Colon (tissue), 2 donors: ENCODE data around the gene SLC23A2.

Source experiments
- FAIRE-seq: peaks from 2 replicates; lab custom pipeline; 2012; peaks lifted over from hg19 to GRCh38; lab: Jason Lieb, UNC
- donor health status: control.
- donor health status: control.

The SLC23A2 gene

GRCh38 chr20:4844751-4845465 lies 156.4 kb downstream of the SLC23A2 start:
- FAIRE-seq: no peak

- no peak for FAIRE-seq
Measured at GRCh38 chr20:4844325-4844724, 157.0 kb downstream of the SLC23A2 start.

GRCh38 chr20:4840801-4841200 lies 160.5 kb downstream of the SLC23A2 start:
- no peak for FAIRE-seq

GRCh38 chr20:4838526-4838925 lies 162.8 kb downstream of the SLC23A2 start:
- FAIRE-seq: no peak

GRCh38 chr20:4837760-4838159 lies 163.6 kb downstream of the SLC23A2 start:
- no peak for FAIRE-seq

- FAIRE-seq: no peak
Measured at GRCh38 chr20:4836935-4837334, 164.4 kb downstream of the SLC23A2 start.

GRCh38 chr20:4836473-4836872 lies 164.8 kb downstream of the SLC23A2 start:
- FAIRE-seq: no peak

GRCh38 chr20:4835244-4836177 lies 165.8 kb downstream of the SLC23A2 start:
- no peak for FAIRE-seq

GRCh38 chr20:4833074-4833728 lies 168.1 kb downstream of the SLC23A2 start:
- FAIRE-seq: no peak

GRCh38 chr20:4832469-4832868 lies 168.8 kb downstream of the SLC23A2 start:
- no peak for FAIRE-seq

- no peak for FAIRE-seq
Measured at GRCh38 chr20:4830696-4831095, 170.6 kb downstream of the SLC23A2 start.

- no peak for FAIRE-seq
Measured at GRCh38 chr20:4830259-4830658, 171.1 kb downstream of the SLC23A2 start.

GRCh38 chr20:4829514-4830215 lies 171.6 kb downstream of the SLC23A2 start:
- no peak for FAIRE-seq

- no peak for FAIRE-seq
Measured at GRCh38 chr20:4828830-4829513, 172.3 kb downstream of the SLC23A2 start.

GRCh38 chr20:4821590-4821989 lies 179.7 kb downstream of the SLC23A2 start:
- FAIRE-seq: no peak

GRCh38 chr20:4820806-4821518 lies 180.3 kb downstream of the SLC23A2 start:
- FAIRE-seq: no peak

- no peak for FAIRE-seq
Measured at GRCh38 chr20:4819901-4820300, 181.4 kb downstream of the SLC23A2 start.

GRCh38 chr20:4817230-4817671 lies 184.1 kb downstream of the SLC23A2 start:
- no peak for FAIRE-seq

GRCh38 chr20:4815628-4816027 lies 185.7 kb downstream of the SLC23A2 start:
- FAIRE-seq: no peak

GRCh38 chr20:4814696-4815252 lies 186.5 kb downstream of the SLC23A2 start:
- no peak for FAIRE-seq
